ENCODE measurements around the gene ACACB. TPM values are rescaled to one million over a fixed set of nuclear protein-coding genes. Genes with fewer than 3 reads are reported as not detected.

ACACB gene
- total and polyA plus RNA-seq, 2 donors (not counting 3 experiments of a cell fraction or from before 2014, with no cell fraction given), result 1.3 to 5.7 TPM

- no peak for DNase-seq (ENCODE audit: low read depth, low spot score)
- Histone ChIP-seq H4K20me1 (replicated peaks; ENCODE audit: control insufficient read depth, extremely low read depth, insufficient read depth, low read length) (no peaks in the 10 kb centered on the region), H3K36me3 (ENCODE audit: control insufficient read depth in 2 of 2, extremely low read depth in 1 of 2, insufficient read depth in 2 of 2, low read length in 2 of 2) (no peaks in the 10 kb centered on the region), H3K4me2 (ENCODE audit: insufficient read depth, low read length) (no peak overlapping the region), H3K27me3 (ENCODE audit: control insufficient read depth in 2 of 2, insufficient read depth in 2 of 2, low read length in 2 of 2) (no peaks in the 10 kb centered on the region), H3K27ac (ENCODE audit: insufficient read depth, low read depth, low read length) (no peak overlapping the region), H3K4me1 (ENCODE audit: control insufficient read depth, extremely low read depth, insufficient read depth, low read length) (no peaks in the 10 kb centered on the region), H3K9me1 (replicated peaks; ENCODE audit: control insufficient read depth, extremely low read depth, insufficient read depth, low read length) (no peaks in the 10 kb centered on the region), H3K9me3 (replicated peaks; ENCODE audit: control insufficient read depth, insufficient read depth, low read length) (no peaks in the 10 kb centered on the region), H3K9ac (replicated peaks; ENCODE audit: extremely low read depth, insufficient read depth, low read length) (no peak overlapping the region), H2AFZ (ENCODE audit: low read depth, low read length) (no peak overlapping the region), H3K79me2 (ENCODE audit: control insufficient read depth, insufficient read depth, low read length) (no peaks in the 10 kb centered on the region), H3K4me3 (replicated peaks in 1 of 3; ENCODE audit: insufficient read depth in 1 of 3, low read depth in 1 of 3, low read length in 3 of 3) (no peak overlapping the region)
- no TSS peak for BruUV-seq (replicated peaks)
- no peak for TF ChIP-seq CTCF (IDR thresholded peaks at IDR 0.05; ENCODE audit: extremely low read depth in 1 of 2, insufficient read depth in 1 of 2, low read depth in 1 of 2, low read length in 2 of 2)
- no peak for TF ChIP-seq FOS (IDR thresholded peaks at IDR 0.05; ENCODE audit: borderline replicate concordance, insufficient read depth, low read length)
- no peak for TF ChIP-seq EZH2 (IDR thresholded peaks at IDR 0.05; ENCODE audit: borderline replicate concordance, low read depth, low read length, severe bottlenecking)
- TF ChIP-seq MAX (IDR thresholded peaks at IDR 0.05; ENCODE audit: insufficient read depth, insufficient read length), result no peak
- TF ChIP-seq GATA2 (IDR thresholded peaks at IDR 0.05; ENCODE audit: insufficient read depth, insufficient read length, low read depth, low read length), result no peak
- no peak for TF ChIP-seq POLR2AphosphoS5 (IDR thresholded peaks at IDR 0.05; ENCODE audit: insufficient read depth, low read depth, low read length)
- TF ChIP-seq MYC (IDR thresholded peaks at IDR 0.05; ENCODE audit: low read depth, low read length), result no peak
- no peak for TF ChIP-seq JUN (IDR thresholded peaks at IDR 0.05; ENCODE audit: borderline replicate concordance, insufficient read depth, insufficient read length, low read depth)
- no peak for TF ChIP-seq POLR2A (IDR thresholded peaks at IDR 0.05; ENCODE audit: low read depth, low read length)
- intact Hi-C loops (cut with micrococcal nuclease), result no loop called here
- FAIRE-seq, result no peak
- dilution Hi-C loops (cut with MboI; ENCODE audit: extremely low pct_ligation_motif_present, low sequenced_read_pairs), result no loop called here
- CTCF ChIA-PET, result interaction anchor here (2.6 kb wide), 1 partner anchor 44 kb away, joined by 15 read pairs; no protein-coding TSS in a partner anchor
- POLR2A ChIA-PET, result no interaction called here
Measured at GRCh38 chr12:109156036-109156435, 39.6 kb downstream of the ACACB start.

Data from endothelial cell of umbilical vein (primary cell).